ENCODE results near the gene ATP8B1.

The ATP8B1 gene

GRCh38 chr18:57816208-57816954 is 13.3 kb upstream of the ATP8B1 start:
- DNase-seq, result no peak

- no peak for DNase-seq
Measured at GRCh38 chr18:57814555-57814954, 11.4 kb upstream of the ATP8B1 start.

- DNase-seq, result no peak
Measured at GRCh38 chr18:57813245-57813644, 10.1 kb upstream of the ATP8B1 start.

GRCh38 chr18:57812126-57812477 is 9.0 kb upstream of the ATP8B1 start:
- no peak for DNase-seq

DNA sequence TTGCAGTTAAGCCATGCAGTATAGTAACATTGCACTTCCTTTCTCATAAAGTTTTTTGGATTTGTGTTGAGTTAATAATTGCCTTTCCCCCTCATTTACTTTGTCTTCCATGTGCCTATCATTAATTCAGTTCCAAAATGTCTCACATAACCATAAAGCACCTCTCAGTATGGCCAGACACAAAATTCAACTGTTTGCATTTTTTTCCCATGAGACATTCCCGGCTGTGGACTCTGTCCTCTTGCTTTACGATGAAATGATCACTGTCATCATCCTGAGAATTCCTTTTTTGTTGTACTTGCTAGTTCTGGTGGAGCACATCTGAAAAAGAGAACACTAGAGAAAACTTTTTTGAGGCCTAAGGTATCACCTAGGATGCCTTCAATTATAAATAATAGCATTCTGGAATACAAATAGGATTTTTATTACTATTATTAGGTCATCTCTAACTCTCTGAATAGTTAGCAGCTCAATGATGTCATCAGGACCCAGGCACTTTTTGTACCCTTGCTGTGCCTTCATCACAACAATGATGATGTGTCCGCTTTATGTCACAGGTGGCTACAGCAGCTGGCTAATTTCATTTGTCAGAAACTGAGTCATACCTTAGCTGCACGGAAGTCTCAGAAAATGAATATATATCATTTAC is 8.5 kb upstream of the ATP8B1 start:
- no peak for DNase-seq

- no peak for DNase-seq
Measured at GRCh38 chr18:57809190-57809589, 6.1 kb upstream of the ATP8B1 start.

GRCh38 chr18:57807336-57808117 is 4.4 kb upstream of the ATP8B1 start:
- no peak for DNase-seq

- no peak for DNase-seq
Measured at GRCh38 chr18:57806978-57807285, 3.8 kb upstream of the ATP8B1 start.

- DNase-seq, result no peak
Measured at GRCh38 chr18:57806201-57806977, 3.3 kb upstream of the ATP8B1 start.

DNA sequence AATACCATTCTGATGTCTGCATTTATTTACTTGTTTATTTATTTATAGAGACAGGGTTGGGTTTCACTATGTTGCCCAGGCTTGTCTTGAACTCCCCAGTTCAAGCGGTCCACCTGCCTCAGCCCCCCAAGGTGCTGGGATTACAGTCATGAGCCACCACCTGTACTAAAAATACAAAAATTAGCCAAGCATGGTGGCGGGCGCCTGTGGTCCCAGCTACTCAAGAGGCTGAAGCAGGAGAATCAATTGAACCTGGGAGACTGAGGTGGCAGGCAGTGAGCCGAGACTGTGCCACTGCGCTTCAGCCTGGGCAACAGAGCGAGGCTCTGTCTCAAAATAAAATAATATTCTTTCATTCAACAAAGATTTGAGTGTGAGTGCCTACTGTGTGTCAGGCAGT is 2.0 kb upstream of the ATP8B1 start:
- DNase-seq, result no peak

- DNase-seq, result no peak
Measured at GRCh38 chr18:57804557-57804956, 1.4 kb upstream of the ATP8B1 start.

DNA sequence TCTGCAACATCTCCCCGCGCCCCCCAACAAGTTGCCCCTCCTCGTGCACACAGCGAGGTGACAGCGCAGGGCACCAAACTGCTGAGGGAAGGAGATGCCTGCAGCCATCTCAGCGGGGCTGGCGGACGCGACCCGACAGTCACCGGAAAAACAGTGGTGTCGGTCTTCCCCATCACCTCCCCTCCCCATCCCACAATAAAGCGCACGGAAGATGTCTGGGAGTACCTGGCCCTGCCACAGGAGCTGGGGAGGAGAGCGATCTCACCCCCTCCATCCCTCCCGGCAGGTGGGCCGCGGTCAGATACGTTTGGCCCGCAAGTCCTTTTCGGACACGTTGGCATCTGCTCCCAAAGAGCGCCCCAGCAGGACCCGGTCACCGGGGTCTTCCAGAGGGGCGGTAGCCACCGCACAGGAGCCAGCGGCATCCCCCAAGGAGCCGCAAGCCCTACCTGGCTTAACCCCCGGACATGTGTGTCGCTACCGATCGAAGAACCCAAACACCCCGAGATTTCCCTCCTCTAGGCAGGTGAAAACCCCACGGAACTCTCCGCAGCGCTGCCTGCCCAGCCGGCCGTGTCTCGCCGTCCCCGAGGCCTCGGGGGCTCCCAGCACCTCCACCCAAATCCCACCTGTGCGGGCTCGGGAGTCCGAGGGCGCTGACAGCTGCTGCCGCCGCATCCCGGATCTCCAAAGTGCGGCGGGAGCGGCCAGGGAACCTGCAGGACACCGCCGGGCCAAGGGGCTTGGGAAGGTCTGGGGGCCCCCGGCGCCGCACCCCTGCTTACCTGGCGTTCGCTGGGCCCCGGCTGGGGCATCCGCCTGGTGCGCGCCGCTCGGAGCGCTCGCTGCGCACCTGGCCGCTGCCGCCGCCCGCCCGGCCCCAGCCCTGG is 657 bp downstream of the ATP8B1 start:
- no peak for DNase-seq

GRCh38 chr18:57801761-57802212 is 1.3 kb downstream of the ATP8B1 start:
- DNase-seq, result no peak

DNA sequence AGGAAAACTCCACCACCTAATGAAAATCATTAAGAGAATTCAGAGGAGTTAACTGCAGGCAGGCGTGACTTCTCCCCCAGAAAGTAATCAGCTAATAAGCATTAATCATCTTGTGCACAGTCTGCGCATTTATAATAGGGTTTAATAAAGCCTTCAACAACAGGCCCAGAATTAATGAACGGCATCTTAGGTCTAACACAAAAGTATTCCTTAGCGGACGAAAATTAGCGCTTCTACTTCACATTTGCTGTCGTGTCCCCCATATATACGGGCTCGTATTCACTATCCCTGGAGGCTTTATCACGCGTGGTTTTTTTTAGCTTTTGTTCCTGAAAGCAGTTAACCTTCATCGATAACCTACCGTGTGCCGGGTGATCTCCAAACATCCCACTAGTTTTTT is 1.8 kb downstream of the ATP8B1 start:
- DNase-seq, result no peak

GRCh38 chr18:57798713-57799373 is 4.3 kb downstream of the ATP8B1 start:
- no peak for DNase-seq

GRCh38 chr18:57797209-57797651 is 5.9 kb downstream of the ATP8B1 start:
- DNase-seq, result no peak

DNA sequence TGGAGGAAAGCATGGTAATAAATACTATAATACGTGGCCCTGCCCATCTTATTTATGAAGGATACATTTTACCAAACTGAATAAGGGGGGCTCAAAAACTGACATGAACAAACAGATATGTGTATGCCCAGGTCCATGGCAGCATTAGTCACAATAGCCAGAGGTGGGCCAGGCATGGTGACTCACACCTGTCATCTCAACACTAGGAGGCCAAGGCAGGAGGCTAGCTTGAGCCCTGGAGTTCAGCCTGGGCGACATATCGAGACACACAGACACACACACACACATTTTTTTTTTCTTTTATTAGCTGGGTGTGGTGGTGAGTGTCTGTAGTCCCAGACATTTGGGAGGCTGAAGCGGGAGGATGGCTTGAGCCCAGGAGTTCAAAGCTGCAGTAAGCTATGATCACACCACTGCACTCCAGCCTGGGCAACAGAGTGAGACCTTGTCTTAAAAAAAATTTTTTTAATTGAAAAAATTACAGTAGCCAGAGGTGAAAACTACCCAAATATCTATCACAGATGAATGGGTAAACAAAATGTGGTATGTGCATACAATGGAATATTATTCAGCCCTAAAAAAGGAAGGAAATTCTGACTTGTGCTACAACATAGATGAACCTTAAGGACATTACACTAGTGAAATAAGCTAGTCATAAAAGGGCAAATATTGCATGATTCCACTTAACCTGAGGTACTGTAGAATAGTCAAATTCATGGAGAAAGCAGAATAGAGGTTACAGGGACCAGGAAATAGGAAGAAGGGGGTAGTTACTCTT is 8.0 kb downstream of the ATP8B1 start:
- DNase-seq, result no peak

GRCh38 chr18:57793302-57793986 is 9.7 kb downstream of the ATP8B1 start:
- no peak for DNase-seq

DNA sequence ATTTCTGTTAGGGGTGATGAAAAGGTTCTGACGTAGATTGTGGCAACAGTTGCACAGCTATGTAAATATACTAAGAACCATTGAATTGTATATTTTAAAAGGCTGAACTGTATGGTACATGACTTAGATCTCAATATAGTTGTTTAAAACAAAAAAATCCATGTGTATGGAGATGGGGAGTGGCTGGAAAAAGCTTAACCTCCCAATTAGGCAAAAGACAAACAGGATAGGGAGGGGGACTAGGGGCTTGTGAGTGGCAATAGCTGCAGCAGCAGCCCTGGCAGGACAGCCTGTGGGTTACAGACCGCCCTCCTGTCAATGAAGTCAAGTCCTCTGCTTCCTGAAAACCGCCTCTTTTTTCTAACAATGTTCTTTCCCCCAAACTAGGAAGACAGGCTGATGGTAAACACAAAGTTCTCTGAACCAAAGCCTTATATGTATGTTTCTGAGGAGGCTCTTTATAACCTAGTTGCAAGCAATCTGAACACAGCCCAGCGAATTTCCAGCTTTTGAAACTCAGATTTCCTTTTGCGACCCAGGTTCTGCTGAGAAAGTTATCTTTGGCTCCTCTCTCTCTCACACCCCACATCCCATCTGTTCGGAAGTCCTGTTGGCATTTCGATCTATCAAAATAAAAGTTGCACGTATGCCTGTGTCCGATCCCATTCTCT is 10.3 kb downstream of the ATP8B1 start:
- DNase-seq, result no peak

DNA sequence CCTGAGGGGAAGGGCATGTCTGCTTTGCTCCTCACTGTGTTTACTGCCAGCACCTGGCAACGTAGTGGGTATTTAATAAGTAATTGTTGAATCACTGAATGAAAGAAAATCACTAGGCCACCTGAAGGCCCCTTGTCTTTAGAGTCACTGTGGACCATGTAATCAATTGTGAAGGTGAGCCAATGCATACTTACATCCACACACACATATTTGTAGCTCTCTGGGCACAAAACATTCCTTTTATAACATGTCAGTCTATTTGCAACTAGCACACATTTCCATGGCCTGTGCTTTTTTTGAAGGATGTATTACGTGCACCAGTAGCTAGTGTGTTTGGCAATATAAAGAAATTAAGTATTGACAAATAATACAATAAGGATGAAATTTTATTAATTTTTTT is 11.2 kb downstream of the ATP8B1 start:
- no peak for DNase-seq

Measured in NCI-H1694 treated with DMSO at 0.1 percent for 48 hours (cell line).